ENCODE results near the gene PLCL1.

Gene PLCL1

GRCh38 chr2:198036029-198036879 lies 231.9 kb downstream of the PLCL1 start:
- Histone ChIP-seq H3K27me3 (ENCODE audit: insufficient read depth, low read length) (no peaks in the 10 kb centered on the region), H3K4me2 (ENCODE audit: low read length) (no peak overlapping the region), H3K9ac (ENCODE audit: low read length) (no peak overlapping the region), H3K4me3 (ENCODE audit: low read depth, low read length, poor library complexity, severe bottlenecking) (no peak overlapping the region), H3F3A (ENCODE audit: insufficient read depth, low read length) (no peaks in the 10 kb centered on the region), H3K9me3 (ENCODE audit: low read length) (no peaks in the 10 kb centered on the region), H3K9me2 (ENCODE audit: low read depth, low read length) (no peaks in the 10 kb centered on the region), H3K27ac (ENCODE audit: low read depth, low read length, poor library complexity, severe bottlenecking) (no peak overlapping the region), H2AFZ (ENCODE audit: low read length) (no peak overlapping the region), H3K79me2 (ENCODE audit: insufficient read depth, low read length) (no peaks in the 10 kb centered on the region), H3K36me3 (ENCODE audit: insufficient read depth, low read length) (no peaks in the 10 kb centered on the region), H3K4me1 (ENCODE audit: insufficient read depth, low read length, severe bottlenecking) (no peaks in the 10 kb centered on the region), H4K20me1 (ENCODE audit: insufficient read depth, low read length) (no peaks in the 10 kb centered on the region)
- TF ChIP-seq EZH2 (IDR thresholded peaks at IDR 0.05; ENCODE audit: borderline replicate concordance, low read length) (no peak), CTCF (IDR thresholded peaks at IDR 0.05; ENCODE audit: low read length) (no peak)

GRCh38 chr2:198040835-198041234 lies 236.4 kb downstream of the PLCL1 start:
- Histone ChIP-seq H3K4me1 (ENCODE audit: insufficient read depth, low read length, severe bottlenecking) (no peaks in the 10 kb centered on the region), H2AFZ (ENCODE audit: low read length) (no peak overlapping the region), H3K79me2 (ENCODE audit: insufficient read depth, low read length) (no peaks in the 10 kb centered on the region), H3K4me3 (ENCODE audit: low read depth, low read length, poor library complexity, severe bottlenecking) (no peak overlapping the region), H3K4me2 (ENCODE audit: low read length) (no peak overlapping the region), H3F3A (ENCODE audit: insufficient read depth, low read length) (no peaks in the 10 kb centered on the region), H3K9me2 (ENCODE audit: low read depth, low read length) (no peaks in the 10 kb centered on the region), H3K27ac (ENCODE audit: low read depth, low read length, poor library complexity, severe bottlenecking) (no peak overlapping the region), H3K9me3 (ENCODE audit: low read length) (no peaks in the 10 kb centered on the region), H3K27me3 (ENCODE audit: insufficient read depth, low read length) (no peaks in the 10 kb centered on the region), H4K20me1 (ENCODE audit: insufficient read depth, low read length) (no peaks in the 10 kb centered on the region), H3K9ac (ENCODE audit: low read length) (no peak overlapping the region), H3K36me3 (ENCODE audit: insufficient read depth, low read length) (no peaks in the 10 kb centered on the region)
- TF ChIP-seq CTCF (IDR thresholded peaks at IDR 0.05; ENCODE audit: low read length) (no peak), EZH2 (IDR thresholded peaks at IDR 0.05; ENCODE audit: borderline replicate concordance, low read length) (no peak)

GRCh38 chr2:198042189-198042588 lies 237.8 kb downstream of the PLCL1 start:
- Histone ChIP-seq H3K9me2 (ENCODE audit: low read depth, low read length) (no peaks in the 10 kb centered on the region), H3F3A (ENCODE audit: insufficient read depth, low read length) (no peaks in the 10 kb centered on the region), H3K9me3 (ENCODE audit: low read length) (no peaks in the 10 kb centered on the region), H3K27ac (ENCODE audit: low read depth, low read length, poor library complexity, severe bottlenecking) (no peak overlapping the region), H3K4me1 (ENCODE audit: insufficient read depth, low read length, severe bottlenecking) (no peaks in the 10 kb centered on the region), H4K20me1 (ENCODE audit: insufficient read depth, low read length) (no peaks in the 10 kb centered on the region), H3K4me3 (ENCODE audit: low read depth, low read length, poor library complexity, severe bottlenecking) (no peak overlapping the region), H3K4me2 (ENCODE audit: low read length) (no peak overlapping the region), H2AFZ (ENCODE audit: low read length) (no peak overlapping the region), H3K36me3 (ENCODE audit: insufficient read depth, low read length) (no peaks in the 10 kb centered on the region), H3K9ac (ENCODE audit: low read length) (no peak overlapping the region), H3K79me2 (ENCODE audit: insufficient read depth, low read length) (no peaks in the 10 kb centered on the region), H3K27me3 (ENCODE audit: insufficient read depth, low read length) (no peaks in the 10 kb centered on the region)
- TF ChIP-seq EZH2 (IDR thresholded peaks at IDR 0.05; ENCODE audit: borderline replicate concordance, low read length) (no peak), CTCF (IDR thresholded peaks at IDR 0.05; ENCODE audit: low read length) (no peak)
